Measurements from ENCODE around the gene UXT. TPM values are rescaled to one million over a fixed set of nuclear protein-coding genes. Genes with fewer than 3 reads are reported as not detected.

The UXT gene
- total and polyA plus RNA-seq, 2 experiments from 2014 or later: 58.4 to 141 TPM

GRCh38 chrX:47644557-47645091, 14.4 kb downstream of the UXT start:
- Histone ChIP-seq H3F3A (replicated peaks; ENCODE audit: low read depth) (no peaks in the 10 kb centered on the region), H2AFZ (no peak overlapping the region), H3K9me2 (ENCODE audit: insufficient read depth) (no peaks in the 10 kb centered on the region), H4K20me1 (replicated peaks; ENCODE audit: insufficient read depth) (no peaks in the 10 kb centered on the region; the same call in 1 of the 2 replicates), H3K27ac (ENCODE audit: low read depth) (no peak overlapping the region), H3K36me3 (ENCODE audit: insufficient read depth) (peaks cover 7% of the 10 kb centered on the region; the same call in 1 of the 2 replicates), H3K79me2 (replicated peaks; ENCODE audit: insufficient read depth) (peaks cover 34% of the 10 kb centered on the region), H3K4me1 (ENCODE audit: insufficient read depth) (no peaks in the 10 kb centered on the region; the same call in 1 of the 2 replicates), H3K4me2 (no peak overlapping the region), H3K4me3 (no peak overlapping the region), H3K27me3 (ENCODE audit: insufficient read depth) (no peaks in the 10 kb centered on the region)
- Mint-ChIP-seq H3K4me1 (peaks cover 15% of the 10 kb centered on the region), H3K4me3 (no peak overlapping the region), H3K27me3 (ENCODE audit: insufficient read depth, low read depth, poor library complexity) (peaks cover 10% of the 10 kb centered on the region), H3K27ac (no peak overlapping the region), H3K9me3 (peaks cover 14% of the 10 kb centered on the region), H3K36me3 (ENCODE audit: low read depth) (peaks cover 38% of the 10 kb centered on the region)
- ATAC-seq (peak; percentile 96), DNase-seq (ENCODE audit: low spot score) (peak; percentile 73)
- TF ChIP-seq ZNF331 (CRISPR knock-in tag; IDR thresholded peaks at IDR 0.05; ENCODE audit: low read depth) (no peak), CTCF (conservative IDR thresholded peaks at IDR 0.05; ENCODE audit: low read depth in 2 of 2) (peak; percentile 40 to 62)

GRCh38 chrX:47643926-47644325, 15.1 kb downstream of the UXT start:
- Mint-ChIP-seq H3K4me1 (peaks cover 10% of the 10 kb centered on the region), H3K36me3 (ENCODE audit: low read depth) (peaks cover 45% of the 10 kb centered on the region), H3K4me3 (no peak overlapping the region), H3K9me3 (peaks cover 14% of the 10 kb centered on the region), H3K27ac (no peak overlapping the region), H3K27me3 (ENCODE audit: insufficient read depth, low read depth, poor library complexity) (peaks cover 10% of the 10 kb centered on the region)
- Histone ChIP-seq H3K9me2 (ENCODE audit: insufficient read depth) (no peaks in the 10 kb centered on the region), H3F3A (replicated peaks; ENCODE audit: low read depth) (no peaks in the 10 kb centered on the region), H4K20me1 (replicated peaks; ENCODE audit: insufficient read depth) (no peaks in the 10 kb centered on the region; the same call in 1 of the 2 replicates), H3K36me3 (ENCODE audit: insufficient read depth) (peaks cover 8% of the 10 kb centered on the region; the same call in 1 of the 2 replicates), H3K27me3 (ENCODE audit: insufficient read depth) (no peaks in the 10 kb centered on the region), H3K4me1 (ENCODE audit: insufficient read depth) (no peaks in the 10 kb centered on the region), H2AFZ (no peak overlapping the region), H3K4me2 (no peak overlapping the region), H3K79me2 (replicated peaks; ENCODE audit: insufficient read depth) (peaks cover 27% of the 10 kb centered on the region), H3K4me3 (no peak overlapping the region), H3K27ac (ENCODE audit: low read depth) (no peak overlapping the region)
- peak; percentile 46; the same call in 2 of the 3 replicates for ATAC-seq
- DNase-seq (ENCODE audit: low spot score): no peak
- peak; percentile 34 to 45; a peak in 3 of 4 replicates for TF ChIP-seq CTCF (conservative IDR thresholded peaks at IDR 0.05; ENCODE audit: low read depth in 2 of 2)
- TF ChIP-seq REST (IDR thresholded peaks at IDR 0.05; ENCODE audit: unreplicated experiment): no peak
